GM04504 (cell line): ENCODE measurements around the gene VGF.
A peak's percentile ranks its signal among the peaks of the same experiment; 100 is the strongest.

Experiments used
- DNase-seq: peaks from one replicate; pipeline ENCODE4 v3.0.0-alpha.2; 2012; ENCODE audit warnings: low read depth

VGF gene

DNA sequence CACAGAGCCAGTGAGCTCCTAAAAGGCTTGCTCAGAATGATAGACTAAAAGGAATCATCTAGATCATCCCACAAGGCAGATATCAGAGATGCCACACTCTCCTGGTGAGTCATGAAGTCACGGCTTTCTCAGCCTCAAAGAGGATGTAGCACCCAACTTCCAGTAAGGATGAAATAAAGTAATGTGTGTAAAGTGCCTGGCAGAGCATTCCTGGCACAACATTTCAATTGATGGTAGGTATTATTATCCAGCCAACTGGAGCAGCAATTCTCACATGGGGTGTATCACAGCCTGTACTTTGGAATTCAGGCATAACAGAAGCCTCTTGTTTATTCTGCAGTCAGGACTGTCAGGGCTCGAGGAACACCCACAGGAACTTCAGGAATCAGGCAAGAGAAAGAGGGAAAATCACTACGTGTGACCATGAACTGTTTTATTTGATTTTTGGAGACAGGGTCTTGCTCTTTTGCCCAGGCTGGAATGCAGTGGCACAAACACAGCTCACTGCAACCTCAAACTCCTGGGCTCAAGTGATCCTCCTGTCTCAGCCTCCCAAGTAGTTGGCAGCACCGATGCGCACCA, 20.0 kb upstream of the VGF start:
- no peak for DNase-seq

DNA sequence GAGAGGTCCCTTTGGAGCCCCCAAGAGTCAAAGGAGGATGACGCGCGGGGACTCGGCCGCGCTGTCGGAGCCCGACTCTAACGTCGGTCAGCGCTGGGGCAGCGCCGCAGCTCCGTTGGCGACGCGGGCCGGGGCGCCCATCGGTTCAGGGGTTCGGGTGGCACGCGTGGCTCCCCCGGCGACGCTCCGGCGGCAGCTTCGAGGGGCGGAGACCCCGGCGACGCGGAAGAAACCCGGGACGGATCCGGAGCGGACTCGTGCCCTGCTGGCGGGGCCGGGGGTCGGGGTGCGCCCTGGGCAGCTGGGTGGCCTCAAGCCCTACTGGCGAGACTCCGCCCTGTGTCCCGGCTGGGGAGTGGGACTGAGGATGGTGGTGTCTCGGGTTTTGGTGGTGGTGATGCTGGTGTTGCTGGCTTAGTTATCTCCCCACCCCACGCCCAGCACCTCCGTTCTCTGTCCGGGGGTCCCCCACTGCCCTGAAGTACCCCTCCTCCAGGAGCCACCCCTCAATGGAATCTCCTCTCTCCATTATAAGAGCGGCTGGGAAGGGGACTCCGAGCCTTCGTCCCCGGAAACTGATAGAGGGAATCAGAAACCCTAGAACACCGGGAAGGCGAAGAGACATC, 14.9 kb upstream of the VGF start, which contains the start of gene NAT16:
TSS of gene NAT16 (minus strand) at position 164 of the 626 bp plus-strand sequence. CDS start 5,486 bp downstream, outside the sequence.
- DNase-seq = no peak

DNA sequence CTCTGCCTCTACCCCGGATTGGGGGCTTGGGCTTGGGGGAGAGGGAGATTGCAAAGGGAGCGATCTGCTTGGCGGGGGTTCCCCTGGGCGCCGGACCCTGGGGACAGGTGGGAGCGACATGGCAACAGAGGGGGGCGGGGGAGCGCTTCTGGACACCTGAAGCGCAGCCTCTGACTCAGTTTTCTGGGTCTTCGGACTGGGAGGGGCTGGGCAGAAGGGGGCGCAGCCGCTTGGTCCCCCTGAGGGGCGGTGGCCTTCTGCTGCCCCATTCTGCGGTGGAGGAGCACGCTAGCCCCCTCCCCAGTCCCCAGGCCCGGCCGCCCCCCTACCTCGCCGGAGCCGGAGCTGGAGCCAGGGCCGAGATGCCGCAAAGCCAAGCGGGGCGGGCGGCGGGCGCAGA, 14.3 kb upstream of the VGF start:
- no peak for DNase-seq

DNA sequence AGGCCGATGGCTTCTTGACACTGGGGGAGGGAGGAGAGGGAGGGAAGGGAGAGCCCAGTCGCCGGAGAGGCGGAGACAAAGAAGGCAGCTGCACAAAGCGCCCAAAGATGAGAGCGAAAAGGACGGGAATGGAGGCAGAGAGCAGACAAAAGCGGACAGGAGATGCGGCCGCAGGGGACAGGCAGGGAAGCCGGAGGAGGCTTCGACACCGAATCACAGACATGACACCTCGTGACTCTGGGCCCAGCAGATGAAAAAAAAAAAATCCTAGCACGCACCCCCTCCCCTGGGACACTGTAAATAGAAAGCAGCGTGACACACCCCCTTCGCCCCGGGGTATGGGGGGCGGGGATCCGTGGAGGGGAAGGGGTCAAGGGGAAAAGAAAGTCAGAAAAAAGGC, 13.7 kb upstream of the VGF start:
- no peak for DNase-seq

DNA sequence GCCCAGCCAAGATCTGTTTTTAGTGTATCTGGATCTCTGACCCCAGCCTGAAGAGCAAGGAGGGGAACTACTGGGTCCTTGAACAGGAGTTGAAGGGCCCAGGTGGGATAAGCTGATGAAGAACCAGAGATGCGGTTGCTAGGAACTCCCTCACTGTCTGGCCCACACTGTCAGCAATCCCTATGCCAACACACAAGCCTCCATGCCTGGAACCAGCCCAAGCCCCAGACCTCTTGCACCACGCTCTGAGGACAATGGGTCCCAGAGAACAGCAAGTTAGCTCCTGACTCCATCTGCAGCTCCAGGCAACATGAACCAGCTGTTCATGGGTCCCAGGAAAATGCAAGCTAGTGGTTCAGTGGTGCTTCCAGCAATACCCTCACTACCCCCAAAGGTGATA, 12.3 kb upstream of the VGF start:
- DNase-seq = no peak

DNA sequence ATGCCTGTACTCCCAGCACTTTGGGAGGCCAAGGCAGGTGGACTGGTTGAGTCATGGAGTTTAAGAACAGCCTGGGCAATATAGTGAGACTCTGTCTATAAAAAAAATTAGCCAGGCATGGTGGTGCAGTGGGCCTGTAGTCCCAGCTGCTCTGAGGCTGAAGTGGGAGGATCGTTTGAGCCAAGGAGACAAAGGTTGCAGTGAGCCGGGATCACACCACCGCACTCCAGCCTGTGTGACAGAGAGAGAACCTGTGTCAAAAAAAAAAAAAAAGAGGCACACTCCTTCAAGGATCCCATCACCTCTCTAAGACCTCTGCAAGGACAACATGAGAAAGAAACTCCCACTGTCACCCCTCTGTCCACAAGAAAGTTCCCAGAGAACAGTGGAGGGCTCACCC, 10.3 kb upstream of the VGF start:
- no peak for DNase-seq

DNA sequence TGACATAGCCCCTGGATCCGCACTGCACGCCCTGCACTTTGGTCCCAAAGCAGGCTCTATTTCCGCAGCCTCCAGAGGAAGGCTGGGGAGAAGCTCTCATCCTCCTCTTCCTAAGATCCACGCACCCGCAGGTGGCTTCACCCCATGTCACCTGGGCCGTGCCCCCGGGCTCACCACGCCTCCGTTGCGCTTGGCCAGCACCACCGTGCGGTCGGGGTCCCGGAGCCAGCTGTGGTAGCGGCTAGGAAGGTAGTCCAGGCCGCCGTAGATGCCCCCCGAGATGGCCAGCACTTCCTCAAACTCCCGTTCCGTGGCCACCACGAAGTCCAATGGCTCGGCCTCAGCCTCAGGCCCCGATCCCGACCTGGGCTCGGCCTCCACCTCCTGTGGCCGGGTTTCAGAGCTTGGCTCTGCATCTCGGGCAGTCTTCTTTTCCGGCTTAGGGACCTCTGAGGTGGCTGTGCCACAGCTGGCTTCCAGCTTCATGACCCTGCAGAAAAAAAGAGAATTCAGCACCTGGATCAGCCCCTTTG, 9.0 kb upstream of the VGF start:
- no peak for DNase-seq

DNA sequence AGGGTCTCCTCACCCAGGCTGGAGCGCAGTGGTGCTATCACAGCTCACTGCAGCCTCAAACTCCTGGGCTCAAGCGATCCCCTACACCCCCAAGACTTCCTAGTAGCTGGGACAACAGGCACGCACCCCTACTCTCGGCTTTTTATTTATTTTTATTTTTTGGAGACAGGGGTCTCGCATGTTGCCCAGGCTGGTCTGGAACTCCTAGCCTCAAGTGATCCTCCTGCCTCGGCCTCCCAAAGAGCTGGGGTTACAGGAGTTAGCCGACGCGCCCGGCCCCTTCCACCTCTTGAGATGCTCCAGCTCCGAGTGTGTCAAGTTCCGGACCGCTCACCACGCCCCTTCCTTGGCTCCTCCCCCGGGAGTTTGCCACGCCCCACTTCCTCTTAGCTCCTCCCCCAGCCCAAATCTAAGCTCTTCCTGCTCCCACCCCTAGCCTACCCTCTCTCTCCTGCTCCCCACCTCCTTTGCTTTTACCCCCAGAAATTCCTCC, 8.4 kb upstream of the VGF start:
- no peak for DNase-seq

DNA sequence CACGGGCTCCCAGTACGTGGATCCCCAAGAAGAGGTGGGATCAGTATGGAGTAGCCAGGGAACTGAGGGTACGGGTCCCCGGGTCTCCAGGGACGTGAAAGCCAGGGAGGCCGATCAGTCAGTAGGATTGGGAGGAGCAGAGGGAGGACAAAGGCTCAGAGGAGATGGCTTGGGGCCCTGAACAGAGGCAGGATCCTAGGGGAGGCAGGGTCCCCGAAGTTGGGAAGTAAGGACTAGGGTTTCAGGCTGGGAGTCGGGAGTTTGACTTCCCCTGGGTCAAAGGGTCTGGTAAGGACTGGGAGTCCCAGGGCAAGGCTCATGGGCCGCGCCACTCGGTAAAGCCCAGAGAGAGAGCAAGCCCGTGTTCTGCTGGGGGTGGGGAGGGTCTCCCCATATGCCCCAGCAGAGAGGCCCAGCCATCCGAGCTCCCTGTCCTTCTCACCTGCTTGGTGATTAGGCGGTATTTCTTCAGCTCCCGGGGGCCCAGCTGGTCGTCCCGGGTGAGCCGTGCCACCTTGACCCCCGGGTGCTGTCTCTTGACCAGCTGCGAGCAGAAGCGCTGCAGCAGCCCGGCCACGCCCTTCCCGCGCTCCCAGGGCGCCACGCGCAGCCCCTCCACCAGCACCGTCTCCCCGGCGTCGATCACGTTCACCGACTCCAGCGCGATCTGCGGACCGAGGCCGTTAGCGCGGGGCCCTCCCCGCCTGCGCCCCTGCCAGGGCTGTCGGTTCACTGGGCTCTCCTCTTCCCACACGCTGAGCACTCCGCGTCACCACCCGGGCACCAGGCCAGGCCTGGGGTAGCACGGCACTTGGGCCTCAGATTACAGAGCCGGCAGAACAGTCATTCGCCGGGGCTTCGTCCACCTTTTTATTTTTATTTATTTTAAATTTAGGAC, 7.7 kb upstream of the VGF start:
- peak; percentile 42 for DNase-seq

DNA sequence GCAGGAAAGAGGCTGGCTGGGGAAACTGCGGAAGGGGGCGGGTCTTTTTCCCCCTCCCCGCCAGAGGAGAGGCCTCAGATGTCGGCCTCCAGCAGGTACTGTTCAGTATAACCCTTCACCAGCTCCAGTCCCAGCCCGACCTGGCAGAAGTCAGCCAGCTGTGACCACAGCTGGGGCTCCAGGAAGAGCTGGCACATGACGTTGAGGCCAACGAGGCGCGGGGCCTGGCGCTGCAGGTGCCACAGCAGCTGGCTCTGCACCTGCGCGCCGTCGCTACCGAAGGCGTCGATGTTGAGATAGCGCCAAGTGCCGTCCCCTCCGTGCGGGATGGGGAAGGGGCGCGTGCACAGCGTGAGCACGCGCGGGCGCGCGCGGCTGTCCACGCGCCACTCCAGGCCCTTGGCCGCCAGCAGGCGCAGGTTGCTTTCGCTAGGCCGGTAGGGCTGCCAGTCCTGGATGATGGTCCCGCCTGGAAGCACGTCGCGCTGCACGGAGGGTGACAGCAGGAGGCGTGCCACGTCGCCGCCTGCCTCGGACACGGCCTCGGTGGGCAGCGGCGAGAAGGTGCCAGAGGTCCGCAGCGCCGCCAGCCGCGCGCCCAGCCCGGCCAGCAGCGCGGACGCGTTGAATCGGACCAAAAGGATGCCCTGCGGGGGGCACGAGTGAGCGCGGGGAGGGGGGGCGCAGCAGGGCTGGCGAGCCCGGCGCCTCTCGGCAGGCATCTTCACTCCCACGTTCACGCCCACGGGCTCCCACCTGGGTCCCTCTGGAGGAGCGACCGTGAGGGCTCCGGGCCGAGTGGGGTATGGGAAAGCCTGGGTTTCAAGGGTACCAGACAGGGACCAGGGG, 6.9 kb upstream of the VGF start:
- no peak for DNase-seq

DNA sequence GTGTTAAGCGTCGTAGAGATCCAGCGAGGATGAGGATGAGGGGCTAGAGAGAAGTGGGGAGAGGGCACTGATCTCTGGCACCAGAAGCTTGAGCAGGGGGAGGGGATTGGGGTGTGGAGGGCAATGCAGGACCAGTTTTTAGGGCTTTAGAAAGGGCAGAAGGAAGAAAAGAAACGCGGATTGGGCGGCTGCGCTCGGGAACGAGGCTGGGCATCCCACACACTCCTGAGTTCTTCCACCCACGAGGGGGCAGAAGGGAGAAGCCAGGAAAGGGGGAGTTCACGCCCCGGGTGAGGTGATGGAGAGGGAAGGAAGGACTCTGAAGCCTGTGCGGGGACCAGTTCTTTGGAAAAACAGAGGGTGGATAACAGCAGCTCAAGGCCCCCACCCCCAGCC, 6.1 kb upstream of the VGF start:
- DNase-seq = no peak

DNA sequence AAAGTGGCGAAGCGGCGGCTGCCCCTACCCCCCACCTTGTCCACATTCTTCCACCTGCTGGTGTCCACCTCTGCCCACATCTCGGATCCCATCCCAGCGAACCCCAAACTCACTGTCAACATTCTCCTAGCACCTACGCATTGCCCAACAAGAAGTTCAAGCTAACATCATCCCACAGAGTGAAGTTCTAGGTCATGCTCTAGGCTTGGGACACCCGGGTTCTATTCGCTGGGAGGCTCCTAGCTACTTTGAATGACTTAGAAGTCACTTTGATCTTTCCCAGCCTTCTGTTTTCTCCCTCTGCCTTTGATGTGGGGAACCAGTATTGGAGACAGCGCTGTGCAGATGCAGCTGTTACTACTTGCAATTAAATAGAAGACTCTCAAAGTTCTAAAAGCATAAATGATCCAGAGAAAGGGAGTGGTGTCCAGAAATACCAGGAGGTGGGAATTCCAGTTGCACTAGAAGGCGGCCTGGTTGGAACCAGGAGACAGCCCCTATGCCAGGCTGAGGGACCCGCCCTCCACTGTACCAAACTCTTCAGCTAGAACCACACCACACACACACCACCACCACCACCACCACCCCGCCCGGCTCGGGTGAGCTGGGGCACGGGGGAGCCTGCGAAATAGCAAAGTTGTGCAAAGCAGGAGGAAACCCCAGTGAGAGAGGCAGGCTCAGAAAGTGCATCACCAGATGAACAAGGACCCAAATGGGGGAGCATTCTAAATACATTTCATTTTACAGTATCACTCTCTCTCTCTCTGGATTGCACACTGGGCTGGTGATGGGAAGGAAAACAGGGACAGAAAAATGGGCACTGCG, 5.5 kb upstream of the VGF start:
- DNase-seq = no peak

DNA sequence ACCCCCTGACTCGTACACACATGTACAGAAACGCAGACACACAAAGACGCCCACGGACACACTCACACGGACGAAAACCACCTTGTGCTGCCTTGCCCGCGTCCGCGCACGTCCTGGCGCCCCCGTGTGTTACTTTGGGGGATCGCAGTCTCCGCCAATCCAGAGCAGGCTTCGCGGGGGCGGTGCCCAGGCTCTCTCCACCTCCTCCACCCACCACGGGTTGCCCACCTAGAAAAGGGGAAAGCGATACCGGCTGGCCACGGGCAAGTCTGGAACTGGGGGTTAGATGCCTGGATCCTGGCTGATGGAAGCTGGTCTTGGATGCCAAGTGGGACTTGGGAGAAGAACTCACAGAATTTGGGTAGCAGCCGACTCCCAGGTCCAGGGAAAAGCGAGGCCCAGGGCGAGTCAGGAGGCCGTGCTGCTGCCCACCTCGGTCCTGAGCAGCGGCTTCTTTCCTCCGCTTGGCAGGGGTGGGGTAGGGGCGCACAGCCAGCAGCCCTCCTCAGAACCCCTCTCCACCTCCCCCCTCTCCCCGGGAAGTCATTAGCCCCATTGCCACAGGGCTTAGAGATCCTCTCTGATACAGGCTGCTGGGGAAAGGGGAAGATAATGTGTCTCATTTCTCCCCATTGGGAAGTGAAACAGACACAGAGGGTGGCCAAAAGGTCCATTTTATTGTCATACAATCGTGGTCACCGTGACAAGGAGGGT, 4.6 kb upstream of the VGF start:
- DNase-seq = no peak

DNA sequence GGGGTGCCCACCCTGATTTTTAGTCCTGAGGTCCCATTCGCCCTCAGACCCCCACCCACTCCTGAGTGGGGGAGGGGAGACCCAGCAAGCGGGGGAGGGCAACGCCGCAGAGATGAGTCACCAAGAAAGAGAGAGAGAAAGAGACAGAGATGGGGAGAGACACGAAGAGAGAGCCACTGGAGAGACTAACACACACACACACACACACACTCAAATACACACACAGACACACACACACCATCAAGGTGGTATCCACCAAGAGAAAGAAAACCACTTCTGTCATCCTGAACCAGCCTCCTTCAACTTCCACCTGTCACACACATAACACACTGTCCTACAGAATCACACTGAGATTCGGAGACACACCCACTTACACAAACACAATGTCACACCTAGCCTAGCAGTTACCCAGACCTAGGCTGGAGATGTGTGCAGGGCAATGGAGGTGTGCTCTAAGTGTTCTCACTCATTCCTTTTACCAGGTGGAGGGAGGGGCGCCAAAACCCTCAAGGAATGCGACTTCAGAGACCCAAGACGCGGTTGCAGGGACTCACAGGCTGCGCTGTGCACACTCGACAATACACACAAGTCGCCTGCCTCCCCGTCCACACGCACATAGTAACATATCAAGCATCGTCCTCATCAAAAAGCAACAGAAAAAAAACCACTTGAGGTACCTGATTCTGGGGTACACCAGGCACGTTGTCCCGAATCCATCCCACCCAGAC, 3.9 kb upstream of the VGF start:
- no peak for DNase-seq

DNA sequence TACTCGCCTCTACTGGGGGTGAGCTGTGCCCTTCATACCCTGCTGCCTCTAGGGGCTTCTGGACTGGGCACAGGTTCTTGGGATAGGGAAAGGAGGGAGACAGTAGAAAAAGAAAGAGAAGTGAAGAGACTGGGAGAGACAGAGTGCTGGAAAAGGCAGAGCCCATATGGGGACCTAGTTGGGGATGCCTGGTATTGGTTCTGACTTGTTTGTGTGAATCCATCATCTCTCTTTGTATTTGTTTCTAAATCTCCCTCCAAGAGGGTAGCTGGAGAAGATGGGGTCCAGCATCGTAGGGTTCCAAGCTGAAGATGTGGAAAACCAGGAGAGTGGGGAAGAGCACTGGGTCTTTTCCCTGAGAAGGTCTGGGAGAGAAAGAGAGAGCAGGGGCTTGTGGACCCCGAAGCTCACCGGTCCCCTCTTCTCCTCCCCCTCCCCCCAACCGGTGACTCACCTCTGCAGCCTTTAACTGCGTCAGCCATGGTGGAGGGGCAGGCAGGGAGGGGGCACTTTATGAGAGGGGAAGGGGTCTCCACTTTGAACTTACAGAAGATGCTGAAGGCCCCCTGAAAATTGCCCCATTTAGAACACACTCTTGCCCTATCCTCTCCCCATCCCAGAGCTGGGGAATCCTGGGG, 3.2 kb upstream of the VGF start:
- no peak for DNase-seq

DNA sequence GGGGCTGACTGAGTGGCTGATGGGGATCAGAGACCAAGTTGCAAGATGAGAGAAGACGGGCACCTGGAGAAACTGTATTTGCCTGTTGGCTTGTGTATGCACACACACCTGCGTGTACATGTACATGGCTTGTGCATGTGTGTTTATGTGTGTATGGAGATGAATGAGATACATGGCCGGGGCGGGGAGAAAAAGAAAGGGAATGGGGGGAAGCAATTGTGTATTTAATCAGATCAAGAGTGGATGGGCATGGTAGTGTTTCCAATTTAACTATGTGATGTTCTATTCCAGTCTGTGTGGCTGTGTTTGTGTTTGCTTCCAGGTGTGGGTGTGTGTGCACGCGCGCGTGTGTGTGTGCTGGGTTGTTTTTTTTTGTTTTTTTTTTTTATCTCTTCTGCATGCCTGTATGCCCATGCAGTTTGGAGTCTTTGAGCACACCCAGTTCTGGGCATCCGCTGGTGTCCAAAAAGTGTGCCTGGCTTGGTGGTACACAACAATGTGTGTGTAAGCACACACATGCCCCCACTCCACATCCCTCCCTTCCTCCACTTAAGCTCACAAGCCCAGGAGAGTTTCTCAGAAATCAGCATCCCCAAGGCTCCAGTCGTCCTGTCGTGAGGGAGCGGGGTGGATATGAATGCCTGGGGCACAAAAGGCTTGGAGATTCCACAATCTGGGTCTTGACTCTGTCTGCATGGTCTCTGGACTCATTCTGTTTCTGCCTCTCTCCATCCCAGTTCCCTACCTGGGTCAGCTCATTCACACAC, 2.5 kb upstream of the VGF start:
- no peak for DNase-seq

DNA sequence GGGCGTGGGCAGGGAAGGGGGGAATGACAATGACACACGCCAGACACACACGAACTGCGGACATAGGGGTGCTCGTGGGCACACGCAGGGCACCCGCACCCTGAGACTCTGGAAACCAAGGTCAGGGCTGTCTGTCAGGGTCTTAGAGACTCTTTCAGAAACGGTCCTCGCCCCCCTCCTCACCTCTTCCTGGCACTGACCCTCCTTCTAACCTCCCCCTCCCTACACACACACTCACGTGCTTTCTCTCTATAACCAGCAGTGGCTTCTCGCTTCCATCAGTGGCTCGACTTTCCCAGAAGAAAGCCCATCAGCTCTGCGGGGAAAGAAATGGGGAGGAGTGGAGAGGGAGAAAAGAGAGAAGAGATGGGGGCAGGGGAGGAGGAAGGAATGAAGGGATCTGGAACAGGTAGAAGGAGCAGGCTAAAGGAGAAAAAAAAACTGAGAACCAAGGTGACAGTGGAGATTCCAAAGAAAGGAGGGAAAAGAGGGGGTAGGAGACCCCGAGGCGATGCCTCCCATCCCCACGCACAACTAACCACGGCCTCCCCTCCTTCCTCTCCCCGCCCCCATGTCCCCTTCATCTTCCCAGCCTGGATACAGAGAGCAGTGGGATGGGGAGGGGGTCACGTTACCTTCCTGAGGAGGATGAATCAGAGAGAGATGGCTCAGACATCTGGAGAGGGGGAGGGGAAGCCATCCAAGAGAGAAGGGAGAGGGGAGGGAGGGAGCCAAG, 1.7 kb upstream of the VGF start:
- no peak for DNase-seq

DNA sequence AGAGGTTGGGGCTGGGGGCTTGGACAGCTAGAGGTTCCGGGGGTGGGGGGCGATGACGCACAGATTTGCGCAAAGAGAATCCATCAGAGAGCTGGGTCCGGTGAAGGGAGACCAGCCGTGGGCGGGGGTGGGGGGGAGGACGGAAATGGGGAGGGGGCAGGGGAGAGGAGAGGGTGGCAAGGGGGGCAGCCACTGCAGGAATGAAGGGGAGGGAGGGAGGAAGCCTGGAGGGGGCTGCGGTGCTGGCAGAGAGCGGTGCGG, 1.2 kb upstream of the VGF start:
- no peak for DNase-seq
